GM19324 (cell line): ENCODE data around the gene ANKH.
"Not testable (repeated sequence)": the region's sequence is repeated elsewhere in the genome, so short reads cannot be mapped to it uniquely, and the experiment has no call there.

Source experiments
- ATAC-seq: cut with Tn5 transposase; IDR thresholded peaks from one replicate; pipeline ENCODE4 v1.9.1; 2021; ENCODE audit warnings: mild to moderate bottlenecking, moderate library complexity; ENCODE audit not compliant: unreplicated experiment, low FRiP score

ANKH gene

GRCh38 chr5:14802541-14802940 lies 69.0 kb downstream of the ANKH start:
- ATAC-seq: no peak

- no peak for ATAC-seq
These were observed 69.8 kb downstream of the ANKH start for GRCh38 chr5:14801792-14802191.

GRCh38 chr5:14797385-14797784 lies 74.2 kb downstream of the ANKH start:
- not testable (repeated sequence) for ATAC-seq

GRCh38 chr5:14794583-14795230 lies 76.9 kb downstream of the ANKH start:
- ATAC-seq: no peak

- no peak for ATAC-seq
These were observed 77.7 kb downstream of the ANKH start for GRCh38 chr5:14793851-14794250.

- ATAC-seq: no peak
These were observed 80.7 kb downstream of the ANKH start for GRCh38 chr5:14790911-14791310.

GRCh38 chr5:14790220-14790619 lies 81.4 kb downstream of the ANKH start:
- no peak for ATAC-seq

- ATAC-seq: no peak
These were observed 83.6 kb downstream of the ANKH start for GRCh38 chr5:14787801-14788579.

- no peak for ATAC-seq
These were observed 87.9 kb downstream of the ANKH start for GRCh38 chr5:14783691-14784090.

- no peak for ATAC-seq
These were observed 89.0 kb downstream of the ANKH start for GRCh38 chr5:14782591-14782990.

GRCh38 chr5:14781106-14781505 lies 90.5 kb downstream of the ANKH start:
- ATAC-seq: no peak

- no peak for ATAC-seq
These were observed 91.6 kb downstream of the ANKH start for GRCh38 chr5:14779975-14780374.

- no peak for ATAC-seq
These were observed 92.8 kb downstream of the ANKH start for GRCh38 chr5:14778792-14779070.

GRCh38 chr5:14777932-14778791 lies 93.4 kb downstream of the ANKH start:
- no peak for ATAC-seq

GRCh38 chr5:14777187-14777586 lies 94.4 kb downstream of the ANKH start:
- ATAC-seq: no peak

GRCh38 chr5:14776602-14777001 lies 95.0 kb downstream of the ANKH start:
- ATAC-seq: no peak

GRCh38 chr5:14775857-14776256 lies 95.7 kb downstream of the ANKH start:
- ATAC-seq: no peak

- ATAC-seq: no peak
These were observed 98.0 kb downstream of the ANKH start for GRCh38 chr5:14773588-14773987.

- no peak for ATAC-seq
These were observed 99.6 kb downstream of the ANKH start for GRCh38 chr5:14771972-14772371.

GRCh38 chr5:14771189-14771588 lies 100.4 kb downstream of the ANKH start:
- ATAC-seq: no peak
